IPS-15b (cell line): Measurements from ENCODE around the gene SNRPD3.
"Not testable (repeated sequence)": the region's sequence is repeated elsewhere in the genome, so short reads cannot be mapped to it uniquely, and the experiment has no call there.

Source experiments
- H3K27me3 ChIP-seq: one replicate; pipeline ENCODE4 v1.6.1; 2013; ENCODE audit warnings: low read length; ENCODE audit not compliant: control insufficient read depth, insufficient read depth
- H3K36me3 ChIP-seq: one replicate; pipeline ENCODE4 v1.6.1; 2013; ENCODE audit warnings: low read length; ENCODE audit not compliant: control insufficient read depth, insufficient read depth
- H3K4me1 ChIP-seq: one replicate; pipeline ENCODE4 v1.6.1; 2013; ENCODE audit warnings: mild to moderate bottlenecking, low read length; ENCODE audit not compliant: control insufficient read depth, insufficient read depth
- H3K4me3 ChIP-seq: one replicate; pipeline ENCODE4 v1.5.1; 2013; ENCODE audit warnings: low read depth, low read length
- H3K9ac ChIP-seq: one replicate; pipeline ENCODE4 v1.6.1; 2013; ENCODE audit warnings: low read depth, mild to moderate bottlenecking, low read length
- H3K9me3 ChIP-seq: one replicate; pipeline ENCODE4 v1.6.1; 2013; ENCODE audit warnings: mild to moderate bottlenecking, low read length; ENCODE audit not compliant: control insufficient read depth, insufficient read depth

Gene SNRPD3

DNA sequence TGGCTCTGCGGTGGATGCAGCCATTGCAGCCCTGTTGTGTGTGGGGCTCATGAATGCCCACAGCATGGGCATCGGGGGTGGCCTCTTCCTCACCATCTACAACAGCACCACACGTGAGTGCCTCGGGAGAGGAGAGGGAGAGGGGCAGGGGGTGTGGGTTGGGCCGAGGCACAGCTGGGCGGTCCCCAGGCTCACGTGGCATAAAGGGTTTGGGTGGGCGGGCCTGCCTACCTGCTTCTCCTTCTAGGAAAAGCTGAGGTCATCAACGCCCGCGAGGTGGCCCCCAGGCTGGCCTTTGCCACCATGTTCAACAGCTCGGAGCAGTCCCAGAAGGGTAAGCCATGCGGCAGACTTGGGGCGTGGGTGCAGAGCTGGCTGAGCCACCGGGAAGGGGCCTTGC lies 59.0 kb downstream of the SNRPD3 start:
- H3K4me3 ChIP-seq, H3K4me1 ChIP-seq, H3K9me3 ChIP-seq, H3K36me3 ChIP-seq, H3K9ac ChIP-seq, H3K27me3 ChIP-seq: not testable (repeated sequence)

DNA sequence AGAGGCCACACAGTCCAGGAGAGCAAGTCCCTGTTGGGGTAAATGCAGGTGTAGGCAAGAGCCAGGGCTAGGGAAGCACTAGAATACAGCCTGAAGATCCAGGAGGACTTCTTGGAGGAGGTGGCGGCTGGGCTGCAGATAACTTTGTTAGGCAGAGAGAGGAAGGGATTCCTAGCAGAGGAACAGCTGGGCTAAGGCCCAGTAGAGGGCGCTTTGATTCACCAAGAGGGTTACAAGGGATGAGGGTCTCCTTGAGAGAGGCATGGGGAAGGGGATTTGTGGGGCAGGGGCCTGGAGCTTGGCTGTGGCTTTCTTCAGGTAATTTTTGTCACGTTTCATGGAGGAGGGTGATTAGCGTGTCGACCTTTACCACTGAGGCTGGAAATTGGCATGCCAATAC lies 65.4 kb downstream of the SNRPD3 start:
- not testable (repeated sequence) for H3K36me3 ChIP-seq, H3K27me3 ChIP-seq, H3K9ac ChIP-seq, H3K4me1 ChIP-seq, H3K9me3 ChIP-seq, H3K4me3 ChIP-seq

DNA sequence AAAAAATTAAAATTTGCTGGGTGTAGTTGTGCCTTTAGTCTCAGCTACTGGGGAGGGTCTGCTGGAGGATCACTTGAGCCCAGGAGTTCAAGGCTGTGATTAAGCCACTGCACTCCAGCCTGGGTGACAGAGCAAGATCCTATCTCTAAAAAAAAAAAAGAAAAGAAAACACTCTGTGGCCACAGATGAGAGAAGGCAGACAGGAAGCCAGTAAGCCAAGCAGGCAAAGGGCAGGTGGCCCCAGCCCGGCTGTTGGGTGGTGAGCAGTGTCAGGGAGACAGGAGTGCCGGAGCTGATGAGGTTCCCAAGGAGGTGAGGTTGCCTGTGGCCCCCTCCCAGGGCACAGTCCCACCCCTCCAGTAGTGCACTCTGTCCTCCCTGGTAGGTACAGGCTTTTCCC lies 66.8 kb downstream of the SNRPD3 start:
- H3K4me3 ChIP-seq, H3K4me1 ChIP-seq, H3K9ac ChIP-seq, H3K27me3 ChIP-seq, H3K9me3 ChIP-seq, H3K36me3 ChIP-seq: not testable (repeated sequence)
